Tibial nerve (tissue), 4 donors: ENCODE results near the gene KRTDAP.

Experiments used
- EP300 ChIP-seq, 2 donors: sonication (generic); formaldehyde crosslinking; IDR thresholded peaks; one replicate each; pipeline ENCODE4 v1.6.1; 2017; ENCODE audit warnings: antibody characterized with exemption in 2 of 2, mild to moderate bottlenecking in 1 of 2
- POLR2A ChIP-seq, 2 donors: fragments of 450-650 bp; IDR thresholded peaks; one replicate each; pipeline ENCODE4 v1.6.1; 2017; ENCODE audit warnings: antibody characterized with exemption in 2 of 2, mild to moderate bottlenecking in 2 of 2, moderate library complexity in 2 of 2
- TF ChIP-seq, protein P1 (sequence below), 5 experiments: fragments of 200-600 bp in 3 of 5; fragments of 450-650 bp in 2 of 5; sonication (generic) in 3 of 5; IDR thresholded peaks; one replicate each; pipeline ENCODE4 v1.5.1; 2016 to 2019; ENCODE audit warnings: antibody characterized with exemption in 5 of 5, mild to moderate bottlenecking in 3 of 5, moderate library complexity in 2 of 5

- TF ChIP-seq, protein P1, sequence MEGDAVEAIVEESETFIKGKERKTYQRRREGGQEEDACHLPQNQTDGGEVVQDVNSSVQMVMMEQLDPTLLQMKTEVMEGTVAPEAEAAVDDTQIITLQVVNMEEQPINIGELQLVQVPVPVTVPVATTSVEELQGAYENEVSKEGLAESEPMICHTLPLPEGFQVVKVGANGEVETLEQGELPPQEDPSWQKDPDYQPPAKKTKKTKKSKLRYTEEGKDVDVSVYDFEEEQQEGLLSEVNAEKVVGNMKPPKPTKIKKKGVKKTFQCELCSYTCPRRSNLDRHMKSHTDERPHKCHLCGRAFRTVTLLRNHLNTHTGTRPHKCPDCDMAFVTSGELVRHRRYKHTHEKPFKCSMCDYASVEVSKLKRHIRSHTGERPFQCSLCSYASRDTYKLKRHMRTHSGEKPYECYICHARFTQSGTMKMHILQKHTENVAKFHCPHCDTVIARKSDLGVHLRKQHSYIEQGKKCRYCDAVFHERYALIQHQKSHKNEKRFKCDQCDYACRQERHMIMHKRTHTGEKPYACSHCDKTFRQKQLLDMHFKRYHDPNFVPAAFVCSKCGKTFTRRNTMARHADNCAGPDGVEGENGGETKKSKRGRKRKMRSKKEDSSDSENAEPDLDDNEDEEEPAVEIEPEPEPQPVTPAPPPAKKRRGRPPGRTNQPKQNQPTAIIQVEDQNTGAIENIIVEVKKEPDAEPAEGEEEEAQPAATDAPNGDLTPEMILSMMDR (IDR thresholded peaks at IDR 0.05) = no peak
- no peak for TF ChIP-seq POLR2A (IDR thresholded peaks at IDR 0.05)
- no peak for TF ChIP-seq EP300 (IDR thresholded peaks at IDR 0.05)
Observed at GRCh38 chr19:35539850-35540249, 49.6 kb upstream of the KRTDAP start.
